GM13977 (cell line): Measurements from ENCODE around the gene SLC9A9.

ENCODE experiments used
- DNase-seq: peaks from one replicate; pipeline ENCODE4 v3.0.0; 2012; ENCODE audit warnings: low spot score
- in situ Hi-C: fragments of 300-500 bp; cut with MboI; formaldehyde crosslinking; loops from one replicate; pipeline ENCODE4 v1.12.0; 2022; ENCODE audit warnings: low sequenced_read_pairs, low pct_unique_long_range_greater_than_20kb, mixed read lengths, inconsistent platforms; ENCODE audit not compliant: unreplicated experiment
- TF ChIP-seq, protein P1 (sequence below): IDR thresholded peaks from 2 replicates; pipeline ENCODE4 v1.5.1; 2012; ENCODE audit warnings: mild to moderate bottlenecking, control low read depth; ENCODE audit not compliant: insufficient read depth; ENCODE audit errors: extremely low read depth, missing control alignments

The SLC9A9 gene

DNA sequence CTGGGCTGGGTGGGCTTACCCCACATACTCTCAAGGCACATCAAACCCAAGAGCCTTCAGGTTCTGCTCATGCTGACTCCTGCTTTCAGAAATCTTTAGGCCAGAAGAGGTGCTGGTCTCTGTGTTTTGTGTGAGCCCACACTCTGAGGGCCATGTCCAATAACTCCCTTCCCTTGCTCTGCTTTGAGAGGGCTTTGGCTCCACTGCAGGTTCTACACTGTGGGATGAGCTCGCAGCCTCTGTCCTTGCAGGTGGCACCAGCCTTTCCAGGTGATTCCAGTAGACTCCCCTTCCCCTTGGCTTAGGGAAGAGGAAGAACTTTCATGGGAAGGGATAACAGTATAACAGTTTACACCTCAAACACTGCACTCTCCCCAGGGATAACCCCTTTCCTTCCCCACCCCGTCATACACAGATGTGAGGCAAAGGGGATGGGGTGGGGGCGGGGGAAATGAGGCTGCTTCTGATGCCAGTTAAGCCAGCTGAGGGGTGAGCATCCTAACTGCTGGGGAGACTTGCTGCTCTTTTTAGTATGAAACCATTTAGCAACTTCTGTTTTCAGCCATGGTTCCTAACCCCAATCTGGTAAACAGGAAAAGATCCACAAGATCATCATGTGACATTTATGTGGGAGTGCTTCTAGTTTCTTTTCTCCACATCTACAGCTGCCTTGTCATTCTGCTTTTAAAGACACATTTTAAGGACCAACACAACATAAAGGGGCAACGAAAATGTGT is 262.4 kb downstream of the SLC9A9 start:
- in situ Hi-C loops: no loop called here
- DNase-seq: no peak
- TF ChIP-seq, protein P1, sequence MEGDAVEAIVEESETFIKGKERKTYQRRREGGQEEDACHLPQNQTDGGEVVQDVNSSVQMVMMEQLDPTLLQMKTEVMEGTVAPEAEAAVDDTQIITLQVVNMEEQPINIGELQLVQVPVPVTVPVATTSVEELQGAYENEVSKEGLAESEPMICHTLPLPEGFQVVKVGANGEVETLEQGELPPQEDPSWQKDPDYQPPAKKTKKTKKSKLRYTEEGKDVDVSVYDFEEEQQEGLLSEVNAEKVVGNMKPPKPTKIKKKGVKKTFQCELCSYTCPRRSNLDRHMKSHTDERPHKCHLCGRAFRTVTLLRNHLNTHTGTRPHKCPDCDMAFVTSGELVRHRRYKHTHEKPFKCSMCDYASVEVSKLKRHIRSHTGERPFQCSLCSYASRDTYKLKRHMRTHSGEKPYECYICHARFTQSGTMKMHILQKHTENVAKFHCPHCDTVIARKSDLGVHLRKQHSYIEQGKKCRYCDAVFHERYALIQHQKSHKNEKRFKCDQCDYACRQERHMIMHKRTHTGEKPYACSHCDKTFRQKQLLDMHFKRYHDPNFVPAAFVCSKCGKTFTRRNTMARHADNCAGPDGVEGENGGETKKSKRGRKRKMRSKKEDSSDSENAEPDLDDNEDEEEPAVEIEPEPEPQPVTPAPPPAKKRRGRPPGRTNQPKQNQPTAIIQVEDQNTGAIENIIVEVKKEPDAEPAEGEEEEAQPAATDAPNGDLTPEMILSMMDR: no peak

GRCh38 chr3:143584474-143584873 is 263.8 kb downstream of the SLC9A9 start:
- TF ChIP-seq, protein P1: no peak
- DNase-seq: no peak
- in situ Hi-C loops: no loop called here

- DNase-seq: no peak
- in situ Hi-C loops: no loop called here
- TF ChIP-seq, protein P1: no peak
Measured at GRCh38 chr3:143581972-143582722, 266.1 kb downstream of the SLC9A9 start.

DNA sequence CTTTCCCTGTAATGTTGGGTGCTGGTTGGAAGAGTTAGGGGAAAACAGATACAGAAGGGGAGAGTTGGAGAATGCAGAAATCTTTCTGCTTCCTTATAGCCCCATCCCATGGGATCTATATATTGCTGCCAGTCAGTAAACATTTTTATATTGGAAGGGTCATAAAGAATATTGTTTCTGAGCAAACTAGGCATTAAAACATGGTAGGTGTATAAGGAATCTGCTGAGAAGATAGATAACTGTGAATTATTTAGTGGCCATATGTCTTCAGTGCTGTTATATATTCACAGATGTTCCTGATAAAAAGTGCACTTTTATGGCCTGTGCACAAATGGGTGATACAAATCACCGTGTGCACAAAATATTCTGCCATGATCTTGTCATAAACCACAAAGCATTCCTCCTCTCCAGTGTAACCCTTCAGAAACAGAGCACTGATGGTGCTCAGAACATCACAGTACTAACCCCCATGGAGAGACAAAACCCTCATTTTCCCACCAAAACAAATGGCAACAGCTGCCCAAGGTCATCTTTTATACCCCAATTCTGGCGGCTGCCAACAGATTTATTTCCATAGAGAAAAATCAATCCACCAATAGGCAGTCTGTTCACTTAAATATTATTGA is 269.3 kb downstream of the SLC9A9 start:
- DNase-seq: no peak
- in situ Hi-C loops: no loop called here
- TF ChIP-seq, protein P1: no peak

GRCh38 chr3:143576568-143577270 is 271.5 kb downstream of the SLC9A9 start:
- no peak for DNase-seq
- in situ Hi-C loops: no loop called here
- TF ChIP-seq, protein P1: no peak

DNA sequence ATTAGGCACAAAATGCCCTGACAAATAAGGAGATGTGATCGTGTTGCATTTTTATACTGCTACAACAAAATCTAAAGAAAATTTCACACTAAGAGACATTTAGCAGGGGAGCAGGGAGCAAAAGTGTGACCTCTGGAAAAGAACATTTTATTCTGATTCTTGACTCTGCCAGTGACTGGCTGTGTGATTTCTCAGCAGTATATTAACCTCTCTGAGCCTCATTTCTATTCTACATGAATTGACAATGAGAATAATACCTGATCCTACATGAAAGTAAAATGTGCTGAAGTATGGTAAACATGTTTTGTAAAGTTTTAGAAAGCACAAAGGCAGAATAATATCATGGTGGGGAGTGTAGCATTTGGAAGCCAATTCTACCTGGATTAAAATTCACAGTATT is 273.3 kb downstream of the SLC9A9 start:
- in situ Hi-C loops: no loop called here
- TF ChIP-seq, protein P1: no peak
- no peak for DNase-seq
